ENCODE measurements around the gene ELF4. TPM values are rescaled to one million over a fixed set of nuclear protein-coding genes. Genes with fewer than 3 reads are reported as not detected.

Gene ELF4
- total RNA-seq, 1 experiment from 2014 or later, result 0.81 TPM

DNA sequence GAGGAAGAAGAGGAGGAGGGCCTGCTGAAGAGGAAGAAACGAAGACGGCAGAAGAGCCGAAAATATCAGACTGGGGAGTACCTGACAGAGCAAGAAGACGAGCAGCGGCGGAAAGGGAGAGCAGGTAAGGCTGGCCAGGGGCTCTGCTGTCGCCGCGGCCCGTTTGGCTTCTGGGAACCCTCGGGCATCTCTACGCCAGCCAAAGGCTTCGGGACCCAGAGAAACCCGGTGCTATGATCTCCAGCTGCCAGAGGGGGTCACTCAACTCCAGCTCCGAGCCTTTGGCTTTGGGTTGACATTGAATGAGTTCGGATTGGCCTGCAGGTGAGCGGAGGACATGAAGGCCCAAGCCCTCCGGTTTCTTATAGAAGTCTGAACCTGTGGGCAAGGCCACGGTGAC, 85.0 kb downstream of the ELF4 start:
- no peak overlapping the region for H3K27ac ChIP-seq (ENCODE audit: insufficient read length, low read depth, low read length)
- no peak overlapping the region for H4K91ac ChIP-seq (ENCODE audit: insufficient read length, low read depth, low read length)
- H3K18ac ChIP-seq (ENCODE audit: insufficient read length, low read depth, low read length), result no peak overlapping the region
- H3K27me3 Mint-ChIP-seq (ENCODE audit: low read depth), result no peaks in the 10 kb centered on the region; the same call in none of the 2 replicates
- H2BK20ac ChIP-seq (ENCODE audit: low read depth, low read length, poor library complexity, severe bottlenecking), result no peak overlapping the region
- H3K4ac ChIP-seq (ENCODE audit: low read depth, low read length), result no peak overlapping the region
- H3K27me3 ChIP-seq (ENCODE audit: insufficient read depth, low read length), result no peaks in the 10 kb centered on the region
- H2BK120ac ChIP-seq (ENCODE audit: low read depth, low read length, poor library complexity, severe bottlenecking), result no peak overlapping the region
- H3K9me3 Mint-ChIP-seq, result peaks cover 0 to 78% of the 10 kb centered on the region in 2 experiments; a peak in 3 of 5 replicates
- H2BK12ac ChIP-seq (ENCODE audit: insufficient read length, low read depth, low read length), result no peak overlapping the region
- H4K8ac ChIP-seq (replicated peaks; ENCODE audit: insufficient read length, low read depth, low read length), result no peak overlapping the region
- peaks cover 11% of the 10 kb centered on the region for H3K9me3 ChIP-seq (ENCODE audit: control insufficient read depth, low read depth, low read length)
- no peak overlapping the region for H3T11ph ChIP-seq (ENCODE audit: low read length)
- peak; percentile 74 for DNase-seq
- no peak overlapping the region for H2BK5ac ChIP-seq (ENCODE audit: insufficient read length, low read length)
- no peak overlapping the region for H3K9ac ChIP-seq (ENCODE audit: extremely low read depth, insufficient read length, low read length)
- TF ChIP-seq, protein P1, sequence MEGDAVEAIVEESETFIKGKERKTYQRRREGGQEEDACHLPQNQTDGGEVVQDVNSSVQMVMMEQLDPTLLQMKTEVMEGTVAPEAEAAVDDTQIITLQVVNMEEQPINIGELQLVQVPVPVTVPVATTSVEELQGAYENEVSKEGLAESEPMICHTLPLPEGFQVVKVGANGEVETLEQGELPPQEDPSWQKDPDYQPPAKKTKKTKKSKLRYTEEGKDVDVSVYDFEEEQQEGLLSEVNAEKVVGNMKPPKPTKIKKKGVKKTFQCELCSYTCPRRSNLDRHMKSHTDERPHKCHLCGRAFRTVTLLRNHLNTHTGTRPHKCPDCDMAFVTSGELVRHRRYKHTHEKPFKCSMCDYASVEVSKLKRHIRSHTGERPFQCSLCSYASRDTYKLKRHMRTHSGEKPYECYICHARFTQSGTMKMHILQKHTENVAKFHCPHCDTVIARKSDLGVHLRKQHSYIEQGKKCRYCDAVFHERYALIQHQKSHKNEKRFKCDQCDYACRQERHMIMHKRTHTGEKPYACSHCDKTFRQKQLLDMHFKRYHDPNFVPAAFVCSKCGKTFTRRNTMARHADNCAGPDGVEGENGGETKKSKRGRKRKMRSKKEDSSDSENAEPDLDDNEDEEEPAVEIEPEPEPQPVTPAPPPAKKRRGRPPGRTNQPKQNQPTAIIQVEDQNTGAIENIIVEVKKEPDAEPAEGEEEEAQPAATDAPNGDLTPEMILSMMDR (conservative IDR thresholded peaks at IDR 0.05), result peak; percentile 51
- H3K79me2 ChIP-seq (ENCODE audit: insufficient read depth, low read length), result no peaks in the 10 kb centered on the region
- peaks cover 6 to 48% (median 16%) of the 10 kb centered on the region in 3 experiments; a peak in 6 of 7 replicates for H3K36me3 Mint-ChIP-seq (ENCODE audit: insufficient read depth in 1 of 3, low read depth in 3 of 3)
- no peak overlapping the region; a peak in 1 of 7 replicates for H3K27ac Mint-ChIP-seq
- H2BK15ac ChIP-seq (ENCODE audit: low read depth, low read length), result no peak overlapping the region
- no peak overlapping the region for H2AK5ac ChIP-seq (ENCODE audit: insufficient read length, low read length)
- H4K20me1 ChIP-seq (ENCODE audit: control insufficient read depth, insufficient read depth, insufficient read length), result no peaks in the 10 kb centered on the region
- no peaks in the 10 kb centered on the region for H3K79me1 ChIP-seq (ENCODE audit: insufficient read depth, low read depth, low read length, poor library complexity, severe bottlenecking)
- no peak overlapping the region for H3K56ac ChIP-seq (ENCODE audit: insufficient read length, low read depth, low read length)
- peaks cover 4 to 7% of the 10 kb centered on the region in 2 experiments for H3K4me1 Mint-ChIP-seq
- H3K4me1 ChIP-seq (ENCODE audit: insufficient read depth, low read length), result no peaks in the 10 kb centered on the region
- no peak overlapping the region for H3K4me2 ChIP-seq (ENCODE audit: insufficient read depth, insufficient read length, low read length)
- H4K5ac ChIP-seq (ENCODE audit: insufficient read length, low read depth, low read length), result no peak overlapping the region
- no peak overlapping the region for H3K23ac ChIP-seq (ENCODE audit: insufficient read length, low read depth, low read length)
- H3K23me2 ChIP-seq (ENCODE audit: insufficient read length, low read depth, low read length, poor library complexity, severe bottlenecking), result no peaks in the 10 kb centered on the region
- no peak overlapping the region for H3K14ac ChIP-seq (ENCODE audit: insufficient read depth, low read length)
- WGBS (ENCODE audit: extremely low coverage, insufficient read length, low lambda C conversion rate), result no CpG with 5 or more reads among the region's 19 CpGs
- no peak overlapping the region for H3K4me3 Mint-ChIP-seq
- H2AFZ ChIP-seq (ENCODE audit: low read length), result no peak overlapping the region

Data from H9 (cell line).